Right lung (tissue), 5 donors: ENCODE measurements around the gene TFEB. TPM values are rescaled to one million over a fixed set of nuclear protein-coding genes. Genes with fewer than 3 reads are reported as not detected.

Experiments used
- DNase-seq, 2 donors: peaks; one replicate each; pipeline ENCODE4 v3.0.0-alpha.2; 2013
- polyA plus RNA-seq, 5 donors: library from polyadenylated mRNA; unstranded; fragments of 120-200 nt; gene quantifications; one replicate each; pipeline versions ENCODE4 v1.2.1 to v1.2.3, GENCODE V29; 2013; ENCODE audit warnings: inconsistent platforms in 1 of 5, low replicate concordance in 1 of 5; ENCODE audit not compliant: insufficient read length in 5 of 5, insufficient read depth in 1 of 5

The TFEB gene
- polyA plus RNA-seq, 5 donors, result 5.7 to 14.8 (median 9.2) TPM

- no peak for DNase-seq
These were observed 95.0 kb downstream of the TFEB start for GRCh38 chr6:41640426-41640825.

- peak; percentile 72 to 83 for DNase-seq
These were observed 95.5 kb downstream of the TFEB start for GRCh38 chr6:41639809-41640371.

GRCh38 chr6:41638935-41639808 lies 96.2 kb downstream of the TFEB start:
- peak; percentile 82 to 87 for DNase-seq

- DNase-seq, result peak; percentile 87 to 89
These were observed 97.1 kb downstream of the TFEB start, which contains the start of gene MDFI for GRCh38 chr6:41638002-41638934. MDFI (plus strand) TSS chr6:41638468; CDS start chr6:41638750, 282 bp downstream.

- DNase-seq, result no peak
These were observed 98.0 kb downstream of the TFEB start for GRCh38 chr6:41637194-41638001.

- DNase-seq, result peak in 1 of 2 donors; percentile 59
These were observed 98.6 kb downstream of the TFEB start for GRCh38 chr6:41636833-41637193.

GRCh38 chr6:41635365-41635764 lies 100.0 kb downstream of the TFEB start:
- DNase-seq, result no peak

GRCh38 chr6:41634657-41635056 lies 100.8 kb downstream of the TFEB start:
- peak; percentile 90 to 91 for DNase-seq

Other genes starting within 250 kb of the TFEB start
- 10 to 100 TPM; 43.0 to 89.6 (median 61.9) TPM for gene FOXP4, start 189.2 kb downstream of the TFEB start, polyA plus RNA-seq
- 100 to 1,000 TPM in 4 of 5 donors, 10 to 100 TPM in 1; 88.2 to 185 (median 121) TPM for gene MDFI, start 97.1 kb downstream of the TFEB start, polyA plus RNA-seq
- 10 to 100 TPM in 1 of 5 donors, 1 to 10 TPM in 4; 5.4 to 10.5 (median 6.6) TPM for gene PGC, start 11.8 kb upstream of the TFEB start, polyA plus RNA-seq
- gene FRS3, start 44.3 kb upstream of the TFEB start, polyA plus RNA-seq, result 10 to 100 TPM in 2 of 5 donors, 1 to 10 TPM in 3; 6.3 to 12.3 (median 9.2) TPM
- gene PRICKLE4, start 45.2 kb upstream of the TFEB start, polyA plus RNA-seq, result 10 to 100 TPM in 3 of 5 donors, 1 to 10 TPM in 2; 6.1 to 20.5 (median 11.2) TPM
- 100 to 1,000 TPM; 191 to 229 (median 205) TPM for gene TOMM6, start 52.1 kb upstream of the TFEB start, polyA plus RNA-seq
- gene USP49, start 159.8 kb upstream of the TFEB start, polyA plus RNA-seq, result 10 to 100 TPM in 4 of 5 donors, 1 to 10 TPM in 1; 8.9 to 15.4 (median 15.0) TPM
- 10 to 100 TPM; 24.7 to 34.9 (median 30.2) TPM for gene MED20, start 185.5 kb upstream of the TFEB start, polyA plus RNA-seq
- 10 to 100 TPM; 20.7 to 27.6 (median 23.5) TPM for gene BYSL, start 185.9 kb upstream of the TFEB start, polyA plus RNA-seq
- gene CCND3, start 206.2 kb upstream of the TFEB start, polyA plus RNA-seq, result 10 to 100 TPM; 34.3 to 57.6 (median 41.0) TPM